HG03432 (cell line): ENCODE results near the gene NPPC.
"Not testable (repeated sequence)": the region's sequence is repeated elsewhere in the genome, so short reads cannot be mapped to it uniquely, and the experiment has no call there.

Experiments
- ATAC-seq: cut with Tn5 transposase; IDR thresholded peaks from one replicate; pipeline ENCODE4 v1.9.1; 2021; ENCODE audit warnings: mild to moderate bottlenecking, moderate library complexity; ENCODE audit not compliant: unreplicated experiment

The NPPC gene

GRCh38 chr2:231922311-231923009 lies 3.7 kb downstream of the NPPC start:
- no peak for ATAC-seq

GRCh38 chr2:231920795-231921194 lies 5.4 kb downstream of the NPPC start:
- ATAC-seq: no peak

- no peak for ATAC-seq
Observed at GRCh38 chr2:231920366-231920765, 5.8 kb downstream of the NPPC start.

- ATAC-seq: no peak
Observed at GRCh38 chr2:231919341-231920035, 6.7 kb downstream of the NPPC start.

- ATAC-seq: no peak
Observed at GRCh38 chr2:231918501-231919330, 7.5 kb downstream of the NPPC start.

GRCh38 chr2:231917280-231918066 lies 8.7 kb downstream of the NPPC start:
- ATAC-seq: no peak

GRCh38 chr2:231914077-231914690 lies 12.0 kb downstream of the NPPC start:
- ATAC-seq: no peak

GRCh38 chr2:231911381-231911780 lies 14.8 kb downstream of the NPPC start:
- ATAC-seq: no peak

- ATAC-seq: no peak
Observed at GRCh38 chr2:231910771-231911170, 15.4 kb downstream of the NPPC start.

- ATAC-seq: not testable (repeated sequence)
Observed at GRCh38 chr2:231910161-231910560, 16.0 kb downstream of the NPPC start.

- no peak for ATAC-seq
Observed at GRCh38 chr2:231909631-231910030, 16.6 kb downstream of the NPPC start.

- no peak for ATAC-seq
Observed at GRCh38 chr2:231908584-231908983, 17.6 kb downstream of the NPPC start.

GRCh38 chr2:231907765-231908164 lies 18.4 kb downstream of the NPPC start:
- no peak for ATAC-seq

GRCh38 chr2:231905026-231905425 lies 21.2 kb downstream of the NPPC start:
- ATAC-seq: no peak

- no peak for ATAC-seq
Observed at GRCh38 chr2:231904161-231904611, 22.0 kb downstream of the NPPC start.

- no peak for ATAC-seq
Observed at GRCh38 chr2:231902598-231902997, 23.6 kb downstream of the NPPC start.

- no peak for ATAC-seq
Observed at GRCh38 chr2:231900972-231901371, 25.2 kb downstream of the NPPC start.

- no peak for ATAC-seq
Observed at GRCh38 chr2:231900486-231900942, 25.7 kb downstream of the NPPC start.

- no peak for ATAC-seq
Observed at GRCh38 chr2:231894566-231895380, 31.4 kb downstream of the NPPC start.
